ENCODE results near the gene DGKI.

- TF ChIP-seq ZNF274 (IDR thresholded peaks at IDR 0.05; ENCODE audit: low read depth, low read length) (no peak), YY1 (IDR thresholded peaks at IDR 0.05; ENCODE audit: insufficient read depth, insufficient read length) (no peak)
Observed at GRCh38 chr7:137836541-137836940, 10.2 kb downstream of the DGKI start.

All from NT2/D1 (cell line).